ENCODE data around the gene WDR88. TPM values are rescaled to one million over a fixed set of nuclear protein-coding genes. Genes with fewer than 3 reads are reported as not detected.

WDR88 gene
- total and polyA plus RNA-seq, 2 donors (not counting 3 experiments of a cell fraction or from before 2014, with no cell fraction given) = not detected

DNA sequence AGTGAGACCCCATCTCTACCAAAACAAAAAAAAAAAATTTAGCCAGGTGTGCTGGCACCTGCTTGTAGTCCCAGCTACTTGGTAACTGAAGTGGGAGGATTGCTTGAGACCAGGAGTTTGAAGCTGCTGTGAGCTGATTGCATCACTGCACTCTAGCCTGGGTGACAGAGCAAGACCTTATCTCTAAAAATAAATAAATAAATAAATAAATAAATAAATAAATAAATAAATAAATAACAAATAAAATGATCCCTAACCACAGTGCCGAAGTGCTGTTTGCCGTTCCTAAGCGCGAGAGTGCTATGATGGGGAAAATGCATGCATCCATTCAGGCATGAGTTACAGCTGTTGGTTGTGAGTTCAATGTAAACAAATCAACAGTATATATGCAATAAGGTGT lies 27.2 kb downstream of the WDR88 start:
- TF ChIP-seq EZH2 (IDR thresholded peaks at IDR 0.05; ENCODE audit: borderline replicate concordance, low read depth, low read length, severe bottlenecking) (no peak), MYC (IDR thresholded peaks at IDR 0.05; ENCODE audit: low read depth, low read length) (no peak), GATA2 (IDR thresholded peaks at IDR 0.05; ENCODE audit: insufficient read depth, insufficient read length, low read depth, low read length) (no peak), POLR2AphosphoS5 (IDR thresholded peaks at IDR 0.05; ENCODE audit: insufficient read depth, low read depth, low read length) (no peak), JUN (IDR thresholded peaks at IDR 0.05; ENCODE audit: borderline replicate concordance, insufficient read depth, insufficient read length, low read depth) (no peak), FOS (IDR thresholded peaks at IDR 0.05; ENCODE audit: borderline replicate concordance, insufficient read depth, low read length) (no peak), POLR2A (IDR thresholded peaks at IDR 0.05; ENCODE audit: low read depth, low read length) (no peak)
- TF ChIP-seq, protein P1, sequence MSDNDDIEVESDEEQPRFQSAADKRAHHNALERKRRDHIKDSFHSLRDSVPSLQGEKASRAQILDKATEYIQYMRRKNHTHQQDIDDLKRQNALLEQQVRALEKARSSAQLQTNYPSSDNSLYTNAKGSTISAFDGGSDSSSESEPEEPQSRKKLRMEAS (IDR thresholded peaks at IDR 0.05; ENCODE audit: insufficient read depth, insufficient read length) = no peak
- TF ChIP-seq, protein P2, sequence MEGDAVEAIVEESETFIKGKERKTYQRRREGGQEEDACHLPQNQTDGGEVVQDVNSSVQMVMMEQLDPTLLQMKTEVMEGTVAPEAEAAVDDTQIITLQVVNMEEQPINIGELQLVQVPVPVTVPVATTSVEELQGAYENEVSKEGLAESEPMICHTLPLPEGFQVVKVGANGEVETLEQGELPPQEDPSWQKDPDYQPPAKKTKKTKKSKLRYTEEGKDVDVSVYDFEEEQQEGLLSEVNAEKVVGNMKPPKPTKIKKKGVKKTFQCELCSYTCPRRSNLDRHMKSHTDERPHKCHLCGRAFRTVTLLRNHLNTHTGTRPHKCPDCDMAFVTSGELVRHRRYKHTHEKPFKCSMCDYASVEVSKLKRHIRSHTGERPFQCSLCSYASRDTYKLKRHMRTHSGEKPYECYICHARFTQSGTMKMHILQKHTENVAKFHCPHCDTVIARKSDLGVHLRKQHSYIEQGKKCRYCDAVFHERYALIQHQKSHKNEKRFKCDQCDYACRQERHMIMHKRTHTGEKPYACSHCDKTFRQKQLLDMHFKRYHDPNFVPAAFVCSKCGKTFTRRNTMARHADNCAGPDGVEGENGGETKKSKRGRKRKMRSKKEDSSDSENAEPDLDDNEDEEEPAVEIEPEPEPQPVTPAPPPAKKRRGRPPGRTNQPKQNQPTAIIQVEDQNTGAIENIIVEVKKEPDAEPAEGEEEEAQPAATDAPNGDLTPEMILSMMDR (IDR thresholded peaks at IDR 0.05; ENCODE audit: extremely low read depth in 1 of 2, insufficient read depth in 1 of 2, low read depth in 1 of 2, low read length in 2 of 2) = no peak
- ChIA-PET POLR2A (no interaction called here), CTCF (interaction anchor here (1.1 to 4.9 kb wide), 2 partner anchors 25 to 34 kb away, joined by 5 to 39 read pairs; no protein-coding TSS in a partner anchor)
- intact Hi-C loops (cut with micrococcal nuclease) (no loop called here), dilution Hi-C loops (cut with MboI; ENCODE audit: extremely low pct_ligation_motif_present, low sequenced_read_pairs) (no loop called here)
- Histone ChIP-seq H3K9ac (replicated peaks; ENCODE audit: extremely low read depth, insufficient read depth, low read length) (no peak overlapping the region), H3K36me3 (ENCODE audit: control insufficient read depth in 2 of 2, extremely low read depth in 1 of 2, insufficient read depth in 2 of 2, low read length in 2 of 2) (no peaks in the 10 kb centered on the region), H4K20me1 (replicated peaks; ENCODE audit: control insufficient read depth, extremely low read depth, insufficient read depth, low read length) (no peaks in the 10 kb centered on the region), H3K4me3 (replicated peaks in 1 of 3; ENCODE audit: insufficient read depth in 1 of 3, low read depth in 1 of 3, low read length in 3 of 3) (no peak overlapping the region), H3K27ac (ENCODE audit: insufficient read depth, low read depth, low read length) (no peak overlapping the region), H3K27me3 (ENCODE audit: control insufficient read depth in 2 of 2, insufficient read depth in 2 of 2, low read length in 2 of 2) (no peaks in the 10 kb centered on the region), H3K4me2 (ENCODE audit: insufficient read depth, low read length) (no peak overlapping the region), H2AFZ (ENCODE audit: low read depth, low read length) (no peak overlapping the region), H3K79me2 (ENCODE audit: control insufficient read depth, insufficient read depth, low read length) (no peaks in the 10 kb centered on the region), H3K9me3 (replicated peaks; ENCODE audit: control insufficient read depth, insufficient read depth, low read length) (no peaks in the 10 kb centered on the region), H3K9me1 (replicated peaks; ENCODE audit: control insufficient read depth, extremely low read depth, insufficient read depth, low read length) (no peaks in the 10 kb centered on the region), H3K4me1 (ENCODE audit: control insufficient read depth, extremely low read depth, insufficient read depth, low read length) (no peaks in the 10 kb centered on the region)
- FAIRE-seq (no peak), DNase-seq (ENCODE audit: low read depth, low spot score) (no peak)
- no TSS peak for BruUV-seq (replicated peaks)
